HT1080 (cell line): ENCODE data around the gene GARRE1. TPM values are rescaled to one million over a fixed set of nuclear protein-coding genes. Genes with fewer than 3 reads are reported as not detected.
"Not testable (repeated sequence)": the region's sequence is repeated elsewhere in the genome, so short reads cannot be mapped to it uniquely, and the experiment has no call there.

Experiments used
- DNase-seq: peaks from one replicate; pipeline ENCODE4 v3.0.0-alpha.2; 2015; ENCODE audit warnings: low read depth
- total RNA-seq: library from RNA; depleted of rRNA; stranded (reverse); fragments of >200 nt; shearing (Covaris generic); gene quantifications from 2 replicates; pipeline ENCODE4 v1.2.3, GENCODE V29; 2014

GARRE1 gene
- total RNA-seq, 1 experiment from 2014 or later = 8.1 TPM

- DNase-seq = no peak
These were observed 3.2 kb downstream of the GARRE1 start for GRCh38 chr19:34257559-34257924.

- no peak for DNase-seq
These were observed 5.2 kb downstream of the GARRE1 start for GRCh38 chr19:34259367-34260095.

- DNase-seq = no peak
These were observed 6.4 kb downstream of the GARRE1 start for GRCh38 chr19:34260771-34261173.

- no peak for DNase-seq
These were observed 7.2 kb downstream of the GARRE1 start for GRCh38 chr19:34261334-34262109.

- DNase-seq = no peak
These were observed 9.4 kb downstream of the GARRE1 start for GRCh38 chr19:34263745-34264237.

- no peak for DNase-seq
These were observed 10.9 kb downstream of the GARRE1 start for GRCh38 chr19:34265221-34265650.

- DNase-seq = no peak
These were observed 14.7 kb downstream of the GARRE1 start for GRCh38 chr19:34269081-34269480.

GRCh38 chr19:34269489-34269888 is 15.1 kb downstream of the GARRE1 start:
- no peak for DNase-seq

- DNase-seq = peak; percentile 91
These were observed 15.7 kb downstream of the GARRE1 start for GRCh38 chr19:34269968-34270621.

GRCh38 chr19:34273121-34273520 is 18.8 kb downstream of the GARRE1 start:
- no peak for DNase-seq

GRCh38 chr19:34274284-34274826 is 20.0 kb downstream of the GARRE1 start:
- no peak for DNase-seq

- DNase-seq = peak; percentile 83
These were observed 20.7 kb downstream of the GARRE1 start for GRCh38 chr19:34274827-34275625.

GRCh38 chr19:34275705-34276104 is 21.4 kb downstream of the GARRE1 start:
- no peak for DNase-seq

GRCh38 chr19:34276614-34277013 is 22.3 kb downstream of the GARRE1 start:
- DNase-seq = no peak

- DNase-seq = no peak
These were observed 22.9 kb downstream of the GARRE1 start for GRCh38 chr19:34277244-34277643.

- no peak for DNase-seq
These were observed 24.4 kb downstream of the GARRE1 start for GRCh38 chr19:34278783-34279182.

GRCh38 chr19:34281444-34281843 is 27.1 kb downstream of the GARRE1 start:
- not testable (repeated sequence) for DNase-seq

- DNase-seq = no peak
These were observed 28.5 kb downstream of the GARRE1 start for GRCh38 chr19:34282611-34283519.

GRCh38 chr19:34284505-34284904 is 30.2 kb downstream of the GARRE1 start:
- DNase-seq = no peak

GRCh38 chr19:34287662-34288140 is 33.3 kb downstream of the GARRE1 start:
- DNase-seq = no peak
